Uterus (tissue), 4 donors: ENCODE results near the gene FOXN4. TPM values are rescaled to one million over a fixed set of nuclear protein-coding genes. Genes with fewer than 3 reads are reported as not detected.
A peak's percentile ranks its signal among the peaks of the same experiment; 100 is the strongest.

Experiments used
- DNase-seq, 2 donors: peaks; one replicate each; pipeline ENCODE4 v3.0.0-alpha.2; 2019 to 2020
- H3K27ac ChIP-seq, 2 donors: fragments of 200-600 bp; sonication (generic); 1 replicate in 1 of 2; 2 replicates in 1 of 2; pipeline ENCODE4 v1.5.1; 2016 to 2018
- H3K27me3 ChIP-seq, 2 donors: fragments of 200-600 bp; sonication (generic); one replicate each; pipeline ENCODE4 v1.5.1; 2018 to 2019; ENCODE audit warnings: control low read depth in 1 of 2
- H3K36me3 ChIP-seq, 2 donors: fragments of 200-600 bp; sonication (generic); one replicate each; pipeline ENCODE4 v1.5.1; 2019; ENCODE audit warnings: control low read depth in 1 of 2
- H3K4me1 ChIP-seq, 2 donors: fragments of 200-600 bp; sonication (generic); one replicate each; pipeline ENCODE4 v1.5.1; 2018 to 2019; ENCODE audit warnings: control low read depth in 1 of 2
- H3K4me3 ChIP-seq, 2 donors: fragments of 200-600 bp; sonication (generic); 1 replicate in 1 of 2; 2 replicates in 1 of 2; pipeline ENCODE4 v1.5.1; 2018 to 2019; ENCODE audit warnings: mild to moderate bottlenecking in 1 of 2
- H3K9me3 ChIP-seq, 2 donors: fragments of 200-600 bp; sonication (generic); one replicate each; pipeline ENCODE4 v1.5.1; 2019; ENCODE audit warnings: control low read depth in 1 of 2
- CTCF ChIP-seq, 4 experiments: fragments of 200-600 bp in 2 of 4; fragments of 450-650 bp in 2 of 4; sonication (generic) in 2 of 4; IDR thresholded peaks; one replicate each; pipeline ENCODE4 v1.5.1; 2016 to 2019; ENCODE audit warnings: antibody characterized with exemption in 4 of 4, mild to moderate bottlenecking in 2 of 4, moderate library complexity in 1 of 4
- POLR2A ChIP-seq, 2 donors: fragments of 450-650 bp; IDR thresholded peaks; one replicate each; pipeline ENCODE4 v1.6.1; 2016; ENCODE audit warnings: antibody characterized with exemption in 2 of 2, mild to moderate bottlenecking in 1 of 2, moderate library complexity in 1 of 2
- intact Hi-C: fragments of 100-400 bp; cut with DNase I; formaldehyde crosslinking; loops from one replicate; pipeline ENCODE4 v1.15.1; 2023; ENCODE audit warnings: low total_unique reads
- total RNA-seq, 4 donors: library from RNA; depleted of rRNA in 3 of 4; stranded (reverse); fragments of >200 nt in 3 of 4; gene quantifications; one replicate each; pipeline versions ENCODE4 v1.1.0 to v1.2.4, GENCODE V29; 2014 to 2023
- donor health status: DM: yes; HTN: yes; CAD: no.

The FOXN4 gene
- total RNA-seq, 4 donors from 2014 or later, result not detected

GRCh38 chr12:109267361-109267760 is 41.7 kb downstream of the FOXN4 start:
- intact Hi-C loops, result loop anchor here (5.0 kb wide), 1 partner anchor 115 kb away; no protein-coding TSS in a partner anchor
- TF ChIP-seq CTCF (IDR thresholded peaks at IDR 0.05) (no peak), POLR2A (IDR thresholded peaks at IDR 0.05) (no peak)

GRCh38 chr12:109266106-109266879 is 42.8 kb downstream of the FOXN4 start:
- Histone ChIP-seq H3K27ac (peak overlapping the region; percentile 76 to 85), H3K36me3 (no peaks in the 10 kb centered on the region)
- intact Hi-C loops, result loop anchor here (5.0 kb wide), 1 partner anchor 116 kb away; no protein-coding TSS in a partner anchor

More at GRCh38 chr12:109267361-109267760, 41.7 kb downstream of the FOXN4 start:
- Histone ChIP-seq H3K9me3 (peaks cover 0 to 6% of the 10 kb centered on the region in 2 donors), H3K27me3 (no peaks in the 10 kb centered on the region), H3K36me3 (no peaks in the 10 kb centered on the region), H3K27ac (peak overlapping the region; percentile 28 to 76), H3K4me3 (no peak overlapping the region), H3K4me1 (peaks cover 0 to 10% of the 10 kb centered on the region in 2 donors)
- DNase-seq, result no peak

GRCh38 chr12:109264943-109265650 is 44.0 kb downstream of the FOXN4 start:
- Histone ChIP-seq H3K27ac (peak overlapping the region; percentile 76 to 85), H3K27me3 (no peaks in the 10 kb centered on the region), H3K9me3 (peaks cover 0 to 6% of the 10 kb centered on the region in 2 donors), H3K36me3 (no peaks in the 10 kb centered on the region), H3K4me1 (peaks cover 0 to 10% of the 10 kb centered on the region in 2 donors), H3K4me3 (no peak overlapping the region)
- DNase-seq, result no peak
- no peak for TF ChIP-seq POLR2A (IDR thresholded peaks at IDR 0.05)
- no peak for TF ChIP-seq CTCF (IDR thresholded peaks at IDR 0.05)
- intact Hi-C loops, result loop anchor here (5.0 kb wide), 1 partner anchor 117 kb away; no protein-coding TSS in a partner anchor

More at GRCh38 chr12:109266106-109266879, 42.8 kb downstream of the FOXN4 start:
- DNase-seq, result no peak
- Histone ChIP-seq H3K4me3 (no peak overlapping the region), H3K9me3 (peaks cover 0 to 6% of the 10 kb centered on the region in 2 donors), H3K27me3 (no peaks in the 10 kb centered on the region), H3K4me1 (peaks cover 0 to 10% of the 10 kb centered on the region in 2 donors)
- no peak for TF ChIP-seq CTCF (IDR thresholded peaks at IDR 0.05)
- no peak for TF ChIP-seq POLR2A (IDR thresholded peaks at IDR 0.05)

DNA sequence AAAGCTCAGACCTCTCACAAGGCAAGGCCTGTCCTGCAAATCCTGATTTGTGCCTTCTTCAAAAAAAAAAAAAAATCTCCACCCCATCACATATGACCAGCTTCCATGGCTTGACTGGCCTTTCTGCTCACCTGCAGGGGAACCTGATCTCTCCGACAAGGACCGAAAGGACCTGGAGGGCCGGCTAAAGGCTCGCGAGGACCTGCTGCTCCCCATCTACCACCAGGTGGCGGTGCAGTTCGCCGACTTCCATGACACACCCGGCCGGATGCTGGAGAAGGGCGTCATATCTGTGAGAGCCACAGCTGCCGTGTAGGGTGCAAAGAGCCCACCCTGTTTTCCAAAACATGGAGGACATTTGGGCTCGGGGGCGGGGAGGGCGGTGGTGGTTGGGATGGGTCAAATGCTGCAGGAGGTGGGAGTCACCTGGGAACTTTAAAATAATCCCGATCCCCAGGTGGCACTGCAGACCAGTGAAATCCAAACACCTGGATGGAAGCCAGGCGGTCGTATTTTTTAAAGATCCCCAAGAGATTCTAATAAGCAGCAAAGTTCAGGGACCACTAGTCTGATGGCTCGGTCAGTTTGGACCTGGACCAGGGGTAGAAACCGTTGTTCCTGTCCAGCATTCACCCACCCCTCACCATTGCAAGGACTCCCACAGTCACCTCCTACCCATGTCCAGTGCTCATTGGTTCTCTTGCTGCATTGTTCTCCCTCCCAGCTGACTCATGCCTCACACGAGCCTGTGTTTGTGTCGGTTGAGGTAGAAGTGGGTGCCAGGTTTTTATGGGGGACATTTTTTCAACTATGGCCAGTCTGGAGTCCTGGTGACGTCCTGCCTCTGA is 44.8 kb downstream of the FOXN4 start:
- no peak overlapping the region for H3K4me3 ChIP-seq
- peaks cover 0 to 6% of the 10 kb centered on the region in 2 donors for H3K9me3 ChIP-seq
- TF ChIP-seq POLR2A (IDR thresholded peaks at IDR 0.05) (no peak), CTCF (IDR thresholded peaks at IDR 0.05) (peak; percentile 70 to 83 (median 74))
- intact Hi-C loops, result no loop called here
- H3K27me3 ChIP-seq, result no peaks in the 10 kb centered on the region
- peak; percentile 68 to 76 for DNase-seq
- peak overlapping the region; percentile 76 to 85 for H3K27ac ChIP-seq
- H3K4me1 ChIP-seq, result peaks cover 0 to 10% of the 10 kb centered on the region in 2 donors
- H3K36me3 ChIP-seq, result no peaks in the 10 kb centered on the region
